Lung (tissue), 12 donors: ENCODE data around the gene GALNT3. TPM values are rescaled to one million over a fixed set of nuclear protein-coding genes. Genes with fewer than 3 reads are reported as not detected.

ENCODE experiments used
- ATAC-seq: fragments of 200-7000 bp; cut with Tn5 transposase; one replicate; pipeline ENCODE4 v1.9.1; 2020; ENCODE audit warnings: moderate number of reproducible peaks; ENCODE audit not compliant: insufficient read depth, low FRiP score
- DNase-seq, 3 donors: peaks; one replicate each; pipeline ENCODE4 v3.0.0-alpha.2; 2013 to 2017
- H3K27ac ChIP-seq, 2 donors: one replicate each; pipeline ENCODE4 v1.5.1; 2013; ENCODE audit warnings: mild to moderate bottlenecking in 2 of 2, moderate library complexity in 2 of 2, control low read depth in 1 of 2, inconsistent platforms in 1 of 2, low read depth in 1 of 2, low read length in 1 of 2
- H3K27me3 ChIP-seq, 3 donors: one replicate each; pipeline ENCODE4 v1.5.1; 2013; ENCODE audit warnings: low read length in 2 of 3; ENCODE audit not compliant: control insufficient read depth in 3 of 3, insufficient read depth in 3 of 3
- H3K36me3 ChIP-seq, 4 donors: one replicate each; pipeline ENCODE4 v1.5.1; 2013; ENCODE audit warnings: low read length in 4 of 4, mild to moderate bottlenecking in 1 of 4, moderate library complexity in 1 of 4; ENCODE audit not compliant: control insufficient read depth in 4 of 4, insufficient read depth in 4 of 4
- H3K4me1 ChIP-seq, 5 donors: one replicate each; pipeline ENCODE4 v1.5.1; 2013; ENCODE audit warnings: low read length in 5 of 5, mild to moderate bottlenecking in 2 of 5, moderate library complexity in 1 of 5; ENCODE audit not compliant: control insufficient read depth in 5 of 5, insufficient read depth in 5 of 5
- H3K4me3 ChIP-seq: one replicate; pipeline ENCODE4 v1.5.1; 2013; ENCODE audit warnings: mild to moderate bottlenecking, control low read depth, moderate library complexity
- H3K9ac ChIP-seq, 2 donors: one replicate each; pipeline ENCODE4 v1.5.1; 2013; ENCODE audit warnings: low read length in 2 of 2, control low read depth in 1 of 2; ENCODE audit not compliant: insufficient read depth in 1 of 2
- H3K9me3 ChIP-seq, 4 donors: one replicate each; pipeline ENCODE4 v1.5.1; 2013; ENCODE audit warnings: low read length in 3 of 4, mild to moderate bottlenecking in 1 of 4, moderate library complexity in 1 of 4; ENCODE audit not compliant: control insufficient read depth in 4 of 4, insufficient read depth in 3 of 4
- CTCF ChIP-seq: IDR thresholded peaks from 2 replicates; pipeline ENCODE4 v1.5.1; 2012; ENCODE audit warnings: mild to moderate bottlenecking; ENCODE audit errors: control extremely low read depth, extremely low read depth
- WGBS, 2 donors: extraction: QIAGEN DNeasy Blood & Tissue Kit; methylation state at CpG; one replicate each; pipeline ENCODE4 v1.1.7; 2013; 5-methylcytosine and 5-hydroxymethylcytosine counted together
- polyA plus RNA-seq, 2 donors: library from polyadenylated mRNA; stranded (reverse); fragments of 200-250 nt; gene quantifications; one replicate each; pipeline ENCODE4 v1.2.1, GENCODE V29; 2013
- total RNA-seq, 2 donors: library from RNA; depleted of rRNA in 1 of 2; stranded (reverse); fragments of >200 nt in 1 of 2; gene quantifications; one replicate each; pipeline ENCODE4 v1.2.1, GENCODE V29; 2014 to 2021
- donor health status: control.
- donor health status: control.
- donor health status: Bipolar disorder and iron deficiency.
- donor health status: healthy.
- donor health status: DM: yes; HTN: yes; CAD: no.

The GALNT3 gene
- total and polyA plus RNA-seq, 4 donors: 15.4 to 41.9 (median 22.8) TPM

- 74 to 88% methylated on average over 1 of the region's 1 CpG for WGBS, 2 donors
Observed at GRCh38 chr2:165716091-165716490, 78.0 kb downstream of the GALNT3 start.

GRCh38 chr2:165706960-165707487 lies 87.0 kb downstream of the GALNT3 start:
- no peak for TF ChIP-seq CTCF
- WGBS, 2 donors: 89 to 95% methylated on average over 3 of the region's 3 CpGs
- H3K36me3 ChIP-seq: no peaks in the 10 kb centered on the region
- no peaks in the 10 kb centered on the region for H3K27me3 ChIP-seq
- H3K27ac ChIP-seq: no peak overlapping the region
- no peaks in the 10 kb centered on the region for H3K9me3 ChIP-seq
- no peak overlapping the region for H3K9ac ChIP-seq
- DNase-seq (no peak), ATAC-seq (no peak)
- no peak overlapping the region for H3K4me3 ChIP-seq
- no peaks in the 10 kb centered on the region for H3K4me1 ChIP-seq

More at GRCh38 chr2:165716091-165716490, 78.0 kb downstream of the GALNT3 start:
- Histone ChIP-seq H3K27me3 (no peaks in the 10 kb centered on the region), H3K9ac (no peak overlapping the region), H3K9me3 (no peaks in the 10 kb centered on the region), H3K27ac (no peak overlapping the region), H3K36me3 (no peaks in the 10 kb centered on the region), H3K4me3 (no peak overlapping the region), H3K4me1 (no peaks in the 10 kb centered on the region)
- no peak for ATAC-seq
- no peak for TF ChIP-seq CTCF
- no peak for DNase-seq

GRCh38 chr2:165701147-165701546 lies 92.9 kb downstream of the GALNT3 start:
- 85 to 88% methylated on average over 6 of the region's 6 CpGs for WGBS, 2 donors
- H3K36me3 ChIP-seq: no peaks in the 10 kb centered on the region
- peaks cover 0 to 4% (median 3%) of the 10 kb centered on the region in 3 donors for H3K27me3 ChIP-seq
- ATAC-seq (no peak), DNase-seq (no peak)
- no peak overlapping the region for H3K4me3 ChIP-seq
- H3K9ac ChIP-seq: no peak overlapping the region
- H3K27ac ChIP-seq: no peak overlapping the region
- H3K4me1 ChIP-seq: peaks cover 0 to 5% (median 0%) of the 10 kb centered on the region in 5 donors
- no peaks in the 10 kb centered on the region for H3K9me3 ChIP-seq
- TF ChIP-seq CTCF: no peak

- Histone ChIP-seq H3K4me3 (no peak overlapping the region), H3K9me3 (no peaks in the 10 kb centered on the region), H3K9ac (no peak overlapping the region), H3K36me3 (no peaks in the 10 kb centered on the region), H3K4me1 (peaks cover 0 to 5% (median 0%) of the 10 kb centered on the region in 5 donors), H3K27me3 (peaks cover 0 to 4% (median 3%) of the 10 kb centered on the region in 3 donors), H3K27ac (no peak overlapping the region)
- no peak for DNase-seq
- TF ChIP-seq CTCF: no peak
- 85 to 90% methylated on average over 5 of the region's 5 CpGs for whole genome bisulfite sequencing, 2 donors
- no peak for ATAC-seq
Observed at GRCh38 chr2:165700531-165700930, 93.5 kb downstream of the GALNT3 start.
